ENCODE data around the gene UVRAG.

UVRAG gene

GRCh38 chr11:76162336-76163288, 347.6 kb downstream of the UVRAG start:
- Histone ChIP-seq H3K9ac (ENCODE audit: insufficient read length, low read depth) (no peak overlapping the region), H3K36me3 (ENCODE audit: insufficient read depth, insufficient read length, low read length) (no peaks in the 10 kb centered on the region), H3K4me3 (ENCODE audit: insufficient read length, low read depth) (no peak overlapping the region), H3K9me3 (ENCODE audit: insufficient read depth, low read length) (no peaks in the 10 kb centered on the region), H3K27me3 (ENCODE audit: insufficient read depth, insufficient read length) (peaks cover 22% of the 10 kb centered on the region), H3K4me1 (ENCODE audit: insufficient read depth, insufficient read length) (peaks cover 10% of the 10 kb centered on the region)
- TF ChIP-seq ZNF274 (IDR thresholded peaks at IDR 0.05; ENCODE audit: low read depth, low read length), result no peak
- TF ChIP-seq YY1 (IDR thresholded peaks at IDR 0.05; ENCODE audit: insufficient read depth, insufficient read length), result no peak
- TF ChIP-seq SUZ12 (IDR thresholded peaks at IDR 0.05; ENCODE audit: extremely low read depth, insufficient read depth, insufficient read length), result no peak
- no peak for DNase-seq (ENCODE audit: low read depth, low spot score)

- Histone ChIP-seq H3K27me3 (ENCODE audit: insufficient read depth, insufficient read length) (peaks cover 26% of the 10 kb centered on the region), H3K4me1 (ENCODE audit: insufficient read depth, insufficient read length) (peaks cover 10% of the 10 kb centered on the region), H3K9me3 (ENCODE audit: insufficient read depth, low read length) (no peaks in the 10 kb centered on the region), H3K9ac (ENCODE audit: insufficient read length, low read depth) (no peak overlapping the region), H3K4me3 (ENCODE audit: insufficient read length, low read depth) (no peak overlapping the region), H3K36me3 (ENCODE audit: insufficient read depth, insufficient read length, low read length) (no peaks in the 10 kb centered on the region)
- no peak for TF ChIP-seq YY1 (IDR thresholded peaks at IDR 0.05; ENCODE audit: insufficient read depth, insufficient read length)
- TF ChIP-seq SUZ12 (IDR thresholded peaks at IDR 0.05; ENCODE audit: extremely low read depth, insufficient read depth, insufficient read length), result no peak
- TF ChIP-seq ZNF274 (IDR thresholded peaks at IDR 0.05; ENCODE audit: low read depth, low read length), result no peak
- no peak for DNase-seq (ENCODE audit: low read depth, low spot score)
Measured at GRCh38 chr11:76163289-76163880, 348.4 kb downstream of the UVRAG start.

GRCh38 chr11:76164081-76164480, 349.1 kb downstream of the UVRAG start:
- Histone ChIP-seq H3K4me1 (ENCODE audit: insufficient read depth, insufficient read length) (peaks cover 10% of the 10 kb centered on the region), H3K9me3 (ENCODE audit: insufficient read depth, low read length) (no peaks in the 10 kb centered on the region), H3K4me3 (ENCODE audit: insufficient read length, low read depth) (no peak overlapping the region), H3K27me3 (ENCODE audit: insufficient read depth, insufficient read length) (peaks cover 33% of the 10 kb centered on the region), H3K36me3 (ENCODE audit: insufficient read depth, insufficient read length, low read length) (no peaks in the 10 kb centered on the region), H3K9ac (ENCODE audit: insufficient read length, low read depth) (no peak overlapping the region)
- TF ChIP-seq YY1 (IDR thresholded peaks at IDR 0.05; ENCODE audit: insufficient read depth, insufficient read length), result no peak
- no peak for TF ChIP-seq SUZ12 (IDR thresholded peaks at IDR 0.05; ENCODE audit: extremely low read depth, insufficient read depth, insufficient read length)
- no peak for TF ChIP-seq ZNF274 (IDR thresholded peaks at IDR 0.05; ENCODE audit: low read depth, low read length)
- DNase-seq (ENCODE audit: low read depth, low spot score), result no peak

- TF ChIP-seq YY1 (IDR thresholded peaks at IDR 0.05; ENCODE audit: insufficient read depth, insufficient read length) (no peak), ZNF274 (IDR thresholded peaks at IDR 0.05; ENCODE audit: low read depth, low read length) (no peak), SUZ12 (IDR thresholded peaks at IDR 0.05; ENCODE audit: extremely low read depth, insufficient read depth, insufficient read length) (no peak)
- H3K27me3 ChIP-seq (ENCODE audit: insufficient read depth, insufficient read length), result peaks cover 39% of the 10 kb centered on the region
- H3K4me3 ChIP-seq (ENCODE audit: insufficient read length, low read depth), result no peak overlapping the region
- no peaks in the 10 kb centered on the region for H3K36me3 ChIP-seq (ENCODE audit: insufficient read depth, insufficient read length, low read length)
- peaks cover 19% of the 10 kb centered on the region for H3K4me1 ChIP-seq (ENCODE audit: insufficient read depth, insufficient read length)
- H3K9ac ChIP-seq (ENCODE audit: insufficient read length, low read depth), result no peak overlapping the region
- DNase-seq (ENCODE audit: low read depth, low spot score), result no peak
- H3K9me3 ChIP-seq (ENCODE audit: insufficient read depth, low read length), result no peaks in the 10 kb centered on the region
Measured at GRCh38 chr11:76164861-76165751, 350.1 kb downstream of the UVRAG start.

- Histone ChIP-seq H3K27me3 (ENCODE audit: insufficient read depth, insufficient read length) (peaks cover 41% of the 10 kb centered on the region), H3K4me3 (ENCODE audit: insufficient read length, low read depth) (no peak overlapping the region), H3K4me1 (ENCODE audit: insufficient read depth, insufficient read length) (peaks cover 19% of the 10 kb centered on the region), H3K9ac (ENCODE audit: insufficient read length, low read depth) (no peak overlapping the region), H3K9me3 (ENCODE audit: insufficient read depth, low read length) (no peaks in the 10 kb centered on the region), H3K36me3 (ENCODE audit: insufficient read depth, insufficient read length, low read length) (no peaks in the 10 kb centered on the region)
- DNase-seq (ENCODE audit: low read depth, low spot score), result peak; percentile 33
- no peak for TF ChIP-seq SUZ12 (IDR thresholded peaks at IDR 0.05; ENCODE audit: extremely low read depth, insufficient read depth, insufficient read length)
- no peak for TF ChIP-seq ZNF274 (IDR thresholded peaks at IDR 0.05; ENCODE audit: low read depth, low read length)
- TF ChIP-seq YY1 (IDR thresholded peaks at IDR 0.05; ENCODE audit: insufficient read depth, insufficient read length), result no peak
Measured at GRCh38 chr11:76166314-76166713, 351.3 kb downstream of the UVRAG start.

GRCh38 chr11:76167590-76167989, 352.6 kb downstream of the UVRAG start:
- no peaks in the 10 kb centered on the region for H3K9me3 ChIP-seq (ENCODE audit: insufficient read depth, low read length)
- H3K27me3 ChIP-seq (ENCODE audit: insufficient read depth, insufficient read length), result peaks cover 46% of the 10 kb centered on the region
- H3K4me3 ChIP-seq (ENCODE audit: insufficient read length, low read depth), result no peak overlapping the region
- no peak for DNase-seq (ENCODE audit: low read depth, low spot score)
- TF ChIP-seq YY1 (IDR thresholded peaks at IDR 0.05; ENCODE audit: insufficient read depth, insufficient read length) (no peak), ZNF274 (IDR thresholded peaks at IDR 0.05; ENCODE audit: low read depth, low read length) (no peak), SUZ12 (IDR thresholded peaks at IDR 0.05; ENCODE audit: extremely low read depth, insufficient read depth, insufficient read length) (no peak)
- peaks cover 19% of the 10 kb centered on the region for H3K4me1 ChIP-seq (ENCODE audit: insufficient read depth, insufficient read length)
- H3K36me3 ChIP-seq (ENCODE audit: insufficient read depth, insufficient read length, low read length), result no peaks in the 10 kb centered on the region
- H3K9ac ChIP-seq (ENCODE audit: insufficient read length, low read depth), result no peak overlapping the region
